Activated CD8-positive, alpha-beta memory T cell treated with anti-CD3 and anti-CD28 coated beads, Interleukin-2, amount 50 U/mL, for 24 hours (primary cell): ENCODE measurements around the gene PDE8A.
"Not testable (repeated sequence)": the region's sequence is repeated elsewhere in the genome, so short reads cannot be mapped to it uniquely, and the experiment has no call there.

Experiments
- DNase-seq: peaks from one replicate; pipeline ENCODE4 v3.0.0-alpha.2; 2020; ENCODE audit errors: extremely low read depth

Gene PDE8A

GRCh38 chr15:85010386-85011159, 28.9 kb downstream of the PDE8A start:
- no peak for DNase-seq

- no peak for DNase-seq
Measured at GRCh38 chr15:85011160-85011571, 29.5 kb downstream of the PDE8A start.

GRCh38 chr15:85011724-85012123, 30.1 kb downstream of the PDE8A start:
- DNase-seq, result not testable (repeated sequence)

GRCh38 chr15:85013785-85014184, 32.1 kb downstream of the PDE8A start:
- DNase-seq, result no peak

GRCh38 chr15:85014932-85015331, 33.3 kb downstream of the PDE8A start:
- DNase-seq, result no peak

GRCh38 chr15:85016275-85016674, 34.6 kb downstream of the PDE8A start:
- DNase-seq, result no peak

GRCh38 chr15:85019815-85020590, 38.3 kb downstream of the PDE8A start:
- no peak for DNase-seq

GRCh38 chr15:85021409-85021808, 39.8 kb downstream of the PDE8A start:
- no peak for DNase-seq

- no peak for DNase-seq
Measured at GRCh38 chr15:85022860-85023403, 41.3 kb downstream of the PDE8A start.

- DNase-seq, result no peak
Measured at GRCh38 chr15:85024003-85024402, 42.3 kb downstream of the PDE8A start.

- no peak for DNase-seq
Measured at GRCh38 chr15:85024509-85025336, 43.1 kb downstream of the PDE8A start.

- DNase-seq, result no peak
Measured at GRCh38 chr15:85025516-85026251, 44.0 kb downstream of the PDE8A start.

GRCh38 chr15:85026304-85027032, 44.8 kb downstream of the PDE8A start:
- no peak for DNase-seq

GRCh38 chr15:85027033-85027380, 45.4 kb downstream of the PDE8A start:
- DNase-seq, result no peak

- DNase-seq, result no peak
Measured at GRCh38 chr15:85027421-85027820, 45.8 kb downstream of the PDE8A start.

GRCh38 chr15:85028416-85028815, 46.8 kb downstream of the PDE8A start:
- DNase-seq, result no peak

- no peak for DNase-seq
Measured at GRCh38 chr15:85029221-85029620, 47.6 kb downstream of the PDE8A start.

- DNase-seq, result no peak
Measured at GRCh38 chr15:85030301-85030929, 48.8 kb downstream of the PDE8A start.

- DNase-seq, result no peak
Measured at GRCh38 chr15:85031086-85031943, 49.7 kb downstream of the PDE8A start.
